NB4 (cell line): ENCODE measurements around the gene SCRN1.

Experiments used
- POLR2A ChIP-seq: IDR thresholded peaks from 2 replicates; pipeline ENCODE4 v1.6.1; 2011; ENCODE audit warnings: mild to moderate bottlenecking; ENCODE audit not compliant: insufficient read length; ENCODE audit errors: extremely low read depth
- TF ChIP-seq, protein P1 (sequence below): IDR thresholded peaks from one replicate; pipeline ENCODE4 v1.5.1; 2012; ENCODE audit warnings: low read depth, low read length
- TF ChIP-seq, protein P2 (sequence below): IDR thresholded peaks from 2 replicates; pipeline ENCODE4 v1.6.1; 2011; ENCODE audit warnings: low read depth, low read length

DNA sequence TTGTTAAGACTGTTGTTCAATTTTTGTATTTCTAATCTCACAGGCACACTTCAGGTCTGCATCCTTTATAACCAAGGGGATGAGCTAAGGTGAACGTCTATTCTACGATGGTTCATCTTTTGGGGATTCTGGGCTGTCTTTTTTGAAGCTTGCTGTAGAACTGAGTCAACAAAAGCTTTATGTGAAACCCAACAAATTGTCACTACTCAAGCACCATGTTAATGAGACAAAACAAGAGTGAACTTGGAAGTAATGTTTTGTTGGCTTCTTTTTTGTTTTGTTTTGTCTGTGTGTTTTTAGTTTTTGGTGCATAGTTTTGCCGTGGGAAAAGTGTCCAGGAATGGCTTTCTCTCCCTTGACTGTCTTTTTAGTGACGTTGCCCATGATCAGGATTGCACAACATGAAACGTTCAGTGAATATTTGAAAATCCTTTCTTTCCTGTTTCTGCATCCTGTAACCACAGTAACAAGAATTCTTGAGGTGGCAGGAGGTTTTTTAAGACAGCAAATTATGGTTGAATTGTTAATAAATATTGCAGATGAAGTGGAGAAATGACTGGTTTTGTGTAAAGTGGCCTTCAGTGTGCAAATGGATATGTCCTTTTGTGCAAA, 117.7 kb downstream of the SCRN1 start:
- TF ChIP-seq, protein P1, sequence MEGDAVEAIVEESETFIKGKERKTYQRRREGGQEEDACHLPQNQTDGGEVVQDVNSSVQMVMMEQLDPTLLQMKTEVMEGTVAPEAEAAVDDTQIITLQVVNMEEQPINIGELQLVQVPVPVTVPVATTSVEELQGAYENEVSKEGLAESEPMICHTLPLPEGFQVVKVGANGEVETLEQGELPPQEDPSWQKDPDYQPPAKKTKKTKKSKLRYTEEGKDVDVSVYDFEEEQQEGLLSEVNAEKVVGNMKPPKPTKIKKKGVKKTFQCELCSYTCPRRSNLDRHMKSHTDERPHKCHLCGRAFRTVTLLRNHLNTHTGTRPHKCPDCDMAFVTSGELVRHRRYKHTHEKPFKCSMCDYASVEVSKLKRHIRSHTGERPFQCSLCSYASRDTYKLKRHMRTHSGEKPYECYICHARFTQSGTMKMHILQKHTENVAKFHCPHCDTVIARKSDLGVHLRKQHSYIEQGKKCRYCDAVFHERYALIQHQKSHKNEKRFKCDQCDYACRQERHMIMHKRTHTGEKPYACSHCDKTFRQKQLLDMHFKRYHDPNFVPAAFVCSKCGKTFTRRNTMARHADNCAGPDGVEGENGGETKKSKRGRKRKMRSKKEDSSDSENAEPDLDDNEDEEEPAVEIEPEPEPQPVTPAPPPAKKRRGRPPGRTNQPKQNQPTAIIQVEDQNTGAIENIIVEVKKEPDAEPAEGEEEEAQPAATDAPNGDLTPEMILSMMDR = no peak
- TF ChIP-seq POLR2A = no peak
- TF ChIP-seq, protein P2, sequence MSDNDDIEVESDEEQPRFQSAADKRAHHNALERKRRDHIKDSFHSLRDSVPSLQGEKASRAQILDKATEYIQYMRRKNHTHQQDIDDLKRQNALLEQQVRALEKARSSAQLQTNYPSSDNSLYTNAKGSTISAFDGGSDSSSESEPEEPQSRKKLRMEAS = no peak
